Fibroblast of the conjunctiva (primary cell): Measurements from ENCODE around the gene MTREX.

Experiments
- DNase-seq: peaks from one replicate; pipeline ENCODE4 v3.0.0-alpha.2; 2010; ENCODE audit warnings: low read depth

MTREX gene

GRCh38 chr5:55384072-55384471, 76.3 kb downstream of the MTREX start:
- DNase-seq: no peak

GRCh38 chr5:55385227-55385626, 77.4 kb downstream of the MTREX start:
- DNase-seq: no peak

- DNase-seq: no peak
Observed at GRCh38 chr5:55385846-55386245, 78.1 kb downstream of the MTREX start.

- DNase-seq: no peak
Observed at GRCh38 chr5:55386356-55386755, 78.6 kb downstream of the MTREX start.

- DNase-seq: no peak
Observed at GRCh38 chr5:55387865-55388264, 80.1 kb downstream of the MTREX start.

- DNase-seq: no peak
Observed at GRCh38 chr5:55391707-55392106, 83.9 kb downstream of the MTREX start.

GRCh38 chr5:55392669-55393068, 84.9 kb downstream of the MTREX start:
- no peak for DNase-seq

- DNase-seq: no peak
Observed at GRCh38 chr5:55393501-55394175, 85.8 kb downstream of the MTREX start.

GRCh38 chr5:55402199-55402598, 94.4 kb downstream of the MTREX start:
- no peak for DNase-seq

GRCh38 chr5:55406292-55406691, 98.5 kb downstream of the MTREX start:
- no peak for DNase-seq

GRCh38 chr5:55407059-55407684, 99.4 kb downstream of the MTREX start:
- peak; percentile 60 for DNase-seq

- no peak for DNase-seq
Observed at GRCh38 chr5:55407984-55408383, 100.2 kb downstream of the MTREX start.

- DNase-seq: no peak
Observed at GRCh38 chr5:55409775-55410174, 102.0 kb downstream of the MTREX start.

- DNase-seq: no peak
Observed at GRCh38 chr5:55410845-55411244, 103.1 kb downstream of the MTREX start.

GRCh38 chr5:55411876-55412275, 104.1 kb downstream of the MTREX start:
- no peak for DNase-seq

- DNase-seq: no peak
Observed at GRCh38 chr5:55413644-55414043, 105.9 kb downstream of the MTREX start.

- DNase-seq: no peak
Observed at GRCh38 chr5:55415071-55415470, 107.3 kb downstream of the MTREX start.

GRCh38 chr5:55416306-55416705, 108.5 kb downstream of the MTREX start:
- DNase-seq: no peak

GRCh38 chr5:55418994-55419968, 111.5 kb downstream of the MTREX start:
- no peak for DNase-seq

- DNase-seq: no peak
Observed at GRCh38 chr5:55421074-55421529, 113.3 kb downstream of the MTREX start.

- no peak for DNase-seq
Observed at GRCh38 chr5:55426455-55426854, 118.7 kb downstream of the MTREX start.

- DNase-seq: no peak
Observed at GRCh38 chr5:55427157-55427556, 119.4 kb downstream of the MTREX start.

GRCh38 chr5:55429221-55429612, 121.4 kb downstream of the MTREX start:
- no peak for DNase-seq
